HG03108 (cell line): ENCODE measurements around the gene GABARAP.

Experiments used
- ATAC-seq: cut with Tn5 transposase; IDR thresholded peaks from one replicate; pipeline ENCODE4 v1.9.1; 2021; ENCODE audit warnings: moderate library complexity; ENCODE audit not compliant: unreplicated experiment

Gene GABARAP

GRCh38 chr17:7223375-7223774 lies 18.9 kb downstream of the GABARAP start:
- no peak for ATAC-seq

DNA sequence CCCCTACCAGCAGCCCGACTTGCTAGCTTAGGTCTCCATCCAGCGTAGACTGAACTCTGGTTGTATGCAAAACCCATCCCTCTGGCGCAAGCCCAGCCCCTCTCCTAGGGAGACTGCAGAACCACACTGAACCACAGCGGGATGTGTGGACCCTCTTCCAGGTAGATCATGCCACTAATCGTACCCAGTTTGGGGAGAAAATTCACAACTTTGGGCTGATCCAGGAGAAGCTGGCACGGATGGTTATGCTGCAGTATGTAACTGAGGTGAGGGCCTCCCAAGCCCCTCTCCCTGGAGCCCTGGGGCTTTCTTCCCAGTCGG lies 19.3 kb downstream of the GABARAP start:
- ATAC-seq, result no peak

GRCh38 chr17:7222093-7222971 lies 19.9 kb downstream of the GABARAP start:
- ATAC-seq, result no peak

- ATAC-seq, result no peak
These were observed 20.8 kb downstream of the GABARAP start for GRCh38 chr17:7221278-7222092.

DNA sequence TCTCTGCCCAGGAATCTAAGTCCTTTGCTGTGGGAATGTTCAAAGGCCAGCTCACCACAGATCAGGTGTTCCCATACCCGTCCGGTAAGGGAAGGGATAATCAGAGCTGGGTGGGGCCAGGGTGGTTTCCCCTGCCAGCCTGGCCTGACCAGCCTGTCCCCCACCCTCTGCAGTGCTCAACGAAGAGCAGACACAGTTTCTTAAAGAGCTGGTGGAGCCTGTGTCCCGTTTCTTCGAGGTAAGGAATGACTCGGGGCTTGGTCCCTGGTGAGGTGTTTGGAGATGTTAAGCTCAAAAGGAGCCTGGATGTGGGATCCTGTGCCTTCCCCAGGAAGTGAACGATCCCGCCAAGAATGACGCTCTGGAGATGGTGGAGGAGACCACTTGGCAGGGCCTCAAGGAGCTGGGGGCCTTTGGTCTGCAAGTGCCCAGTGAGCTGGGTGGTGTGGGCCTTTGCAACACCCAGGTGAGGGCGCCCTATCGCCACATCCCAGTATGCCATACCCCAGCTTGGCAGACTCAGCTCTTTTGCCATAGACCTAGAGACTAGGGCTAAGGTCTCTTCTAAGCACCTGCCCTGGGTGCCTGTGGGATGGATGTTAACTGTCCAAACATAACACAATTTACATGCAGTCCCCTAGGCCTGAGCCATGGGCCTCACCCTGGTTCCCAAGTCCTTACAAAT lies 21.5 kb downstream of the GABARAP start:
- no peak for ATAC-seq

- ATAC-seq, result peak; percentile 53
These were observed 22.2 kb downstream of the GABARAP start, which contains the start of the genes ACADVL and DLG4 for GRCh38 chr17:7219812-7220592. Gene ACADVL (plus strand): TSS chr17:7219938. CDS start chr17:7219985, 47 bp downstream. Gene DLG4 (minus strand): TSS chr17:7219836.

GRCh38 chr17:7219229-7219811 lies 22.9 kb downstream of the GABARAP start:
- ATAC-seq, result no peak

DNA sequence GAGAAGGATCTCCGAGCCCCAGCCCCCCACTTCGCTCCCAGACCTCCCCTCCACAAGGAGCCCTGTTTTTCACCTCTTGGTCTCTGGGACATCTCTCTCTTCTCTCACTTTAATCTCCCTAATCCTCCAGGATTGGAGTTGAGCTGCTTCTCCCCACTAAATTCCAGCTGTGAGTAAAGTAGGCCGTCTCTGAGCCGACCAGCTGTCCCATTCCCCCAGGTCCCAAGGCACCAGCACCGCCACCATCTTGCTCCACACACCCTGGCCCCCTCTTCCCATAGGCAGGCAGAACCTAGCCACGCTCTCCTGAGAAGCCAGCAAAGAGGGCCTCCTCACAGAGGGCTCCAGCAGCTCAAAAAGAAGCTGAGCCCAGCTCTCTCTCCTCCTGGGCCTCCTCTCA lies 23.5 kb downstream of the GABARAP start:
- no peak for ATAC-seq

DNA sequence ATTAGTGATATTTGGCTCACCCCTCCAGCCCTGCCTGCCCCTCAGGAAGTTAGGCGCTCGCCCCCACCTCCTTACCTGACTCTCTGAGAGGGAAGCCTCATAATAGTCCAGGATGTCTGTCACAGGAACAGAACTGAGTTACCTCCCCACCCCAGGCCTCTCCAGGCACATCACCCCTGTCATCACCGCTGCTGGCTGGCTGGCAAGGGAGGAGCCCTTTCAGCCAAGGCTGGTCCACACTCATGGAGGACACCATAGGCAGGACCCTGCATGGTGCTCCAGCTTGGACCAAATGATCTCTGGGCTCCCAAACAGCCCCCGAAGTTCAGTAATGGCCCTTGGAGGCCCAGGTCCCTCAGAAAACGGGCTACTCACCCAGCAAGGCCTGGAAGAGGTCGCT lies 24.1 kb downstream of the GABARAP start:
- ATAC-seq, result no peak

GRCh38 chr17:7217113-7217987 lies 24.9 kb downstream of the GABARAP start:
- no peak for ATAC-seq

DNA sequence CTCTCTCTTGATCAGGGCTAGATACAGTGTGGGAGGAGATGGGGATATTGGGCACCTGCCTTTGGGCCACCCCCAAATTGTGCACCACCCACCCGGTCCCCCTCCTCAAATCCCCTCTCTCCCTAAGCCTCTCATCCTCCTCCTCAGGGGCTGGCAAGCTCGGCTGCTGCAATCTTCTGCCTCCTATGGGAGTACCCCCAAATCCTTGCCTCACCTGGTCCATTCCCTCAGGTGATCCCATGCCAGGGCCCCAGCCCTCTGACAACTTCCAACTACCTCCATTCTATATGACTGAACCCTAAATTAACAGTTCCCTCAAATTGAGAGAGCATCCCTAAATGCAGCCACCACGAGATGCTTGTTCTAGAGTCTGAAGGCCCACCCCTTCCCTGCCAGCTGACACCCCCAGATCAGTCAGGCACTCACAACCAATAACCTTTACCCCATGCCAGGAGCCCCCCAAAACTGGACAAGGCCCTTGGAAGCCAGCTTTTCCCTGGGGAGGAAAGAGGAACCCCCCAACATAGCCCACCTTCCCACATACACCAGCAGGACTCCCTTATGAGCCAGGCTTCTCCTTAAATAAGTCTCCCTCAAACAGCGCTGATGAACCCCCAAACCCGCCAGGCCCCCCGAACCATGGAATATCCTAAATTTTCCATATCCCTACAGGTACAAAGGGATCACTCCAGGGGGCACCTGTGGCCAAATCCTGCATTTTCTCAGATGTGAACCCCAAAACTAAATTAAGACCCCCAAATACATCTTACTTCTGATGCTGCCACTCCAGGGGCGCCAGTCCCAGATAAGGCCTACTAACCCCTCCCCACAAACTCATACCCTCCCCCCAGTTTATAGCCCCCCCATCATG lies 25.8 kb downstream of the GABARAP start:
- no peak for ATAC-seq

GRCh38 chr17:7215652-7216180 lies 26.5 kb downstream of the GABARAP start:
- no peak for ATAC-seq

DNA sequence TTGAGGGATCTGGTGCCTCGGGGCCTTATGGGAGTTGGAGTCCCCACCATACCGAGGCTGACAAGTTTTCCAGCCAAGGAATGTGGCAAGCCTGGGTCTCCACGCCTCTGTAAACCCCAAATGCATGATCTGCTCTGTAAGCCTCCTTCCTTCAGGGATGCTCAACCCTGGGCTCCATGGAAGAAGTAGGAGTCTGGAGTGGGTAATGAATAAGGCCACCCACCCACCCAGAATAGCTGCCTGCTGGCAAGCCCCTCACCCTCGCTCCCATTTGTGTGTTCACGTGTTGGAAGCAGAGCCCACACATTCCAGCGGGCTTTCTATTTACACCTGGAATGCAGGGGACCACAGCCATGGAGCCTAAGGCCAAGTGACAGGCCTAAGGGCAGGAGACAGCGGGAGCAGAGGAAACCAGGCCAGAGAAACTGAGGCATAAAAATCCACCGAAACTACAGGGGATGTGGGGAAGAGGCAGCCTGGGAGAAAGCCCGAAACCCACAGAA lies 27.1 kb downstream of the GABARAP start:
- ATAC-seq, result no peak

DNA sequence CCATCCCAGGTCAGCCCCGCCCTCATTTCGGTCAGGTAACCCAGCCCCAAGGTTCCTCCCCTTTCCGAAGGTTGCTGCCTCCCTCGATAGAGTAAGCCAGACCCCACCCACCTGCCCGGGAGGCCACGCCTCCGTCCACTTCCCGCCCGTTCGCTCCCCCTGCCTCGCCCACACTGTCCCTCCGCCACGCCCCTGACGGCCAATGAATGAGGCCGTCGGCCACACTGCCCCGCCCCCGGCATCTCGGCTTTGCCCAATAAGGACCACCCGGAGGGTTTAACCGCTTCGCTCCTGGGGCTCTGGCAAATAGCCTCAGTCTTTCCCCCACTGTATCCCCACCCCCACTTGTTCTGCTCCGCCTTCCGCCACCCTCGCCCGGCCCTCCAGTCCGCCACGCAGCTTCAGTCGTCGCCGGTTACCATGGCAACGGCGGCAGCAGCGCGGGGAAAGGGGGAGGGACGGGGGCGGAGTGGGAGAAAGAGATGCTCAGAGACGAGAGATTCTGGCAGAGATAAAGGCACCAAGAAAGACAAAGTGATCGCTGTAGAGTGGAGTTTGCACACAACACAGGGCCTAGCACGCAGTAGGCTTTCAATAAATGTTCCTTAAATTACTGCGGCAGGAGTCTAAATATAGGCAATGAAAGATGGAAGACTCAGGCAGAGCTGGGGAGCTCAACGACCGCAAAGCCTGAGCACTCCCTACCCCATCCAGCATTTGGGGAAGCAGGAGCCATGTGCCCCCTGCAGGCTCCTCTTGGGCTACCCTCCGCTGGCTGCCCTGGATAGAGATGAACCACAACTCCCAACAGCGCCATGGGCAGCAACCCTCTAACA lies 27.7 kb downstream of the GABARAP start:
- ATAC-seq, result peak; percentile 68

DNA sequence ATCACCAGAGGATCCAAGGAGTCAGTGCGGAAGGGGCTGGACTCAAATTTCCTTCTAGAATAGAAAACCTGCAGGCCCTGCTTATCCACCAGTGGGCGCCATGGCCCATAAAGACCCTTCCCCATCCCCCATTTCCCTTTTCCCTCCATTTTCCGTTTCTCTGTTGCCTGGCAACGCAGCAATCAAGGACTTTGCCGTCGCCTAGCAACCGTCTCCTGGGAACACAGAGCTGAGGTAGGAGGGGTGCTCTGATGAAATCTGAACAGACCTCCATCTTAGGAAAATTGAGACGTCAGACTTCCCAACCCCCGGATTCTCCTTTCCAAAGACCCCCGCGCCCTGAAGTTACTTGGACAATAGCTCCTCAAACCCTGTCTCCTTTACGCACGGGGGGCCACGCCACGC lies 28.4 kb downstream of the GABARAP start:
- peak; percentile 4 for ATAC-seq

DNA sequence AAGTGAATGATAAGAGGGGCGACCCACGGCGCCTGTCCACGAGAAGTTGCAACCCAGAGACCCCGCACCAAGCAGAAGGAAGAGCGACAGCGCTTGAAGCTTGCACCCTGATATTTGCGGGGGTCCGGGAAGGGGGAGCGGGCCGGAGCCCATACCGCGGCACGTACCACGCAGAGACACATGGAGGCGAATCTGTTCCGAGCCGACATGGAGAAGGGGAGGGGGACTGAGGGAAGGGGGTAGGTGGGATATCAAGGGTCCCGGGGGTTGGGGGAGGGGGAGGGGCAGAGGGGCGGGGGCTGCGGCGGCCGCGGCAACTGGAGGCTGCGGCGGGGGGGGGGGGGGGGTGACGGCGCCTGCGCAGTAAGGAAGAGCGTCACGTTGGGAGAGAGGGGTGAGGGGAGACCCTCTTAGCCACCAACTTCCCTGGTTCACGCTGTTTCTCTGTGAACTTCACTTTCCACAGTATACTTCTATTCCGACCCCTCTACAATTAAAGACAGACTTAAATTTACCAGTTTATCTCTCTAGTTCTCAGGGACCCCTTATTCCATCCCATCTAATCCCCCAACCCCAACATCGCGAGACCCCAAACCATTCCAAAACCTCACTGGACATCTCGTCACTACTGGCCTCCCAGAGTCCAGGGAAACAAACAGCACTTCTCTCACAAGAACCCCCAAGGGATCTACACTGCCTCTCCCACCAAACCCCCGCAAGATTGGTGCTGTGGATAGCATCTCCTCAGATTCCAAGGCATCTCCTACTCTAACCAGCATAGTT lies 30.6 kb downstream of the GABARAP start:
- ATAC-seq, result no peak
